GM21367 (cell line): ENCODE results near the gene DEF6.
"Not testable (repeated sequence)": the region's sequence is repeated elsewhere in the genome, so short reads cannot be mapped to it uniquely, and the experiment has no call there.

Source experiments
- ATAC-seq: cut with Tn5 transposase; IDR thresholded peaks from one replicate; pipeline ENCODE4 v1.9.1; 2021; ENCODE audit not compliant: unreplicated experiment

The DEF6 gene

DNA sequence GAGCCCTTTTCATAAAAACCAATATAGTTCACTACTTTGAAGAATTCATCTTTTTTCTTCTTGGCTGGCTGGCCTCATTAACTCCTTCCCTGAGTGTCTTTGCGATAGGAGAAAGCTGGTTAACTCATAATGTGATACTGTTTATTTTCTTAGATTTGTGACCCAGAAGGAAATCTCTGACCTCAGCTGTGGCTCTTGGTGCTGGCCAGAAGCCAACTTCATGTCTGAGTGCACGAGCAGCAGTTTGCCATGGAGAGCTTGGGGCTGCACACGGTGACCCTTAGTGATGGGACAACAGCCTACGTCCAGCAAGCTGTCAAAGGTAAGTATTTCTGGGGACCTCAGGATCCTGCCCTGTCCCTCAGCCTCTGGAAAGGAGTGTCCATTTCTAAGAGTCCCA, 16.7 kb upstream of the DEF6 start:
- no peak for ATAC-seq

DNA sequence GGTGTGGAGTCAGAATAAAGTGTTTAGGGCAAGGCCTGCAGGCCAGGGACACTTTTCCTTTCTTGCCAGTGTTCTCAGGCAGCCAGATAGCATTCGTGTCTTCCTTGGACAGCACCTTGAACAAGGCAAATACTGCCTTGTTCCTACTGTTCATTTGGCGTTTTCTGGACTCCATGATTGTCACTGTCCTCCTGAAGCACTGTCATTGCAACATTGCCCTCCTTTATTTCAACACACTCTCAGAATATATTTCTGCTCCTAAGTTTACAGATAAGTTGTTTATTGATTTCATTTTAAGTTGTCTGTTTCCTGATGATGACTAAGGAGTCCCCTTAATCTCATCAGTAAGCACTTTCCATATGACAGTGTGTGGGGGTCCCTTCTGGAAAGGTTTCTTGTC, 15.1 kb upstream of the DEF6 start:
- ATAC-seq = no peak

DNA sequence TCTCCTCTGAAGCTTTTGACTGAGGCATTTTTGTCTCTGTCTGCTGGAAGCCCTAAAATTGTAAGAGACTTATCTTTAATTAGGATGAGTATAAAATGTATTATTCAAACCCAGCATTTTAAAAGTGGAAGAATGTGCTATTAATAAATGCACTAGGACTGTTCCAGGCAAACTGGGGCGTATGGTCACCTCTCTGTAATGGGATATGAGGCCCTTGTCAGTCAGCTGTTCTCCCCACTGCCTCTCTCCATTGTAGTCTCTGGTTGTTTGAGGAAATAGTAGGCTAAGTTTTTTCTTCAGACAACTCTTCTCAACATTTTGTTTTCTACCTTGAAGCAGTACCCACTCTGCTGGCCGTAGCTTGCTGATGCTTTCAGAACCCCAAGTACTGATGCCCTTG, 14.3 kb upstream of the DEF6 start:
- no peak for ATAC-seq

DNA sequence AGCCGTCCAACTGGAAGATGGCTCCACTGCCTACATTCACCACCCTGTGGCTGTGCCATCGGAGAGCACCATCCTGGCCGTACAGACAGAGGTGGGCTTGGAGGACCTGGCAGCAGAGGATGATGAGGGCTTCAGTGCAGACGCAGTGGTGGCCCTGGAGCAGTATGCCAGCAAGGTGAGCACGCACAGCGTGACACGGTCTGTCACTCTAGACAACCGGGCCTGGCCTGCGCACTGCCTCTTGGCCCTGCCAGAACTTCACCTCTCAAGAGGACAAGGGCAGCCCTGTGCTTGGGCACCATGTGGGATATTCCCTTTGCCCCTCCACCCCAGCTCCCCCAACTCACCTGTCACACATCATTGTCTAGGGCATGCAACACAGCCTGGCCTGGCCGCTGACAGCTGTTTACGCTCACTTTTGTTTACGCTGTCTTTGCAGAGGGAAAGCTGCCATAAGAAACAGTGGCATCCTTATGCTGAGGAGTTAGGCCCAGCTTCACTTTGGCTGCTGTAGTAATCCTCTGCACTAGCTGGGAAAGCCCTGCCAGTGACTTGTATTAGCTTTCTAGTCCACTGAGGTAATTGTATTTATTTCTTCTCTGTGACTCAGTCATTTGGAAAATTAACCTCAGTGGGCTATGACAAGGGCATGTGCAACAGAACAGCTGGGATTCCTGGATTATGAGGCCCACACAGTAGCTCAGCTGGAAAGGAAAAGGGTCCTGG, 9.8 kb upstream of the DEF6 start:
- no peak for ATAC-seq

DNA sequence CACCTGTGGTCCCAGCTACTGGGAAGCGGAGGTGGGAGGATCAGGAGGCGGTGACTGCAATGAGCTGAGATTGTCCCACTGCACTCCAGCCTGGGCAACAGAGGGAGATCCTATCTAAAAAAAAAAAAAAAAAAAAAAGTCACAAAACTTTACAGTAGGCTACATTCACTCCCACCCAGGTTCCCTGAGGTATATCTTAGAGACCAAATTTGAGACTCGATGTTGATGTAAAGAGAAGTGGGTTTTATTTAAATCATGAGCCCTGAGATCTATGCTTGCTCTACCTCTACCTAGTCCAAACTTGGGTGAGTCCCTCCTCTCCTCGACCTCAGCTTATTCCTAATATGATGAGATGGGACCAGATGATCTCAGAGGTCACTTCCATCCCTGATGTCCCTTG, 8.8 kb upstream of the DEF6 start:
- no peak for ATAC-seq

DNA sequence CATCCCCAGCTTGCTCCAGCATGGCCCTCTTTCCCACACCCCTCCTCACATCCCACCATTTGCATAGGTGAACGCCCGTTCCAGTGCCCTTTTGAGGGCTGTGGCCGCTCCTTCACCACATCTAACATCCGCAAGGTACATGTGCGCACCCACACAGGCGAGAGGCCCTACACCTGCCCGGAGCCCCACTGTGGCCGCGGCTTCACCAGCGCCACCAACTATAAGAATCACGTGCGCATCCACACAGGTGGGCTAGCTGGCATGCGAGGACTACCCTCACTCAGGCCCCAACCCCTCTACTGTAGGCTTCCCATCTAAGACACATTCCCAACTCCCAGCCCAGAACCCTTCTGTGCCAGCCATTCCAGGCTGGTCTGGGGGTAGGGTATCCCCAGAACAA, 6.1 kb upstream of the DEF6 start:
- ATAC-seq = no peak

DNA sequence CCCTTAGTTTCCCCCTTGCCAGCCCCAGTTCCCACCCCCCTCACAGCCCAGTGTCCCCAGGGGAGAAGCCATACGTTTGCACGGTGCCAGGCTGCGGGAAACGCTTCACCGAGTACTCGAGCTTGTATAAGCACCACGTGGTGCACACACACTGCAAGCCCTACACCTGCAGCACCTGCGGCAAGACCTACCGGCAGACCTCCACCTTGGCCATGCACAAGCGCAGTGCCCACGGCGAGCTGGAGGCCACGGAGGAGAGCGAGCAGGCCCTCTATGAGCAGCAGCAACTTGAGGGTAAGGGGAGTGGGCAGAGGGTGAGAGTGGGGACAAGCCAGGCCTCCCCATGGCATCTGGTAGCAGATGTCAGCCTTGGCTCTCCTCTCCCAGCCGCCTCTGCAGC, 5.1 kb upstream of the DEF6 start:
- no peak for ATAC-seq

DNA sequence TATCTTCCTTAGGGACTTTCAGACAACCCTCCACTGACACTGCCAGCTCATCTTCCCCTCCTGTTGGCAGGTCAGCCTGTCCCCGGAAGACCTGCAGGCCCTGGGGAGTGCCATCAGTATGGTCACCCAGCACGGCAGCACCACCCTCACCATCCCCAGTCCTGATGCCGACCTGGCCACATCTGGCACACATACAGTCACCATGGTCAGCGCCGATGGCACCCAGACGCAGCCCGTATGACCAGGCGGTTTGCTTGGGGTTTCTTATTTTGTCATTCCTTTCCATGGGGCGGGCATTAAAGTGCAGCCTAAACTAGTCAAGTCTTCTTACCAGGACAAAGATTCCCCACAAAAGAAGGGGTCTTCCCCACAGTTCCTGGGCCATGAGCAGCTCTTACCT, 3.9 kb upstream of the DEF6 start:
- no peak for ATAC-seq

DNA sequence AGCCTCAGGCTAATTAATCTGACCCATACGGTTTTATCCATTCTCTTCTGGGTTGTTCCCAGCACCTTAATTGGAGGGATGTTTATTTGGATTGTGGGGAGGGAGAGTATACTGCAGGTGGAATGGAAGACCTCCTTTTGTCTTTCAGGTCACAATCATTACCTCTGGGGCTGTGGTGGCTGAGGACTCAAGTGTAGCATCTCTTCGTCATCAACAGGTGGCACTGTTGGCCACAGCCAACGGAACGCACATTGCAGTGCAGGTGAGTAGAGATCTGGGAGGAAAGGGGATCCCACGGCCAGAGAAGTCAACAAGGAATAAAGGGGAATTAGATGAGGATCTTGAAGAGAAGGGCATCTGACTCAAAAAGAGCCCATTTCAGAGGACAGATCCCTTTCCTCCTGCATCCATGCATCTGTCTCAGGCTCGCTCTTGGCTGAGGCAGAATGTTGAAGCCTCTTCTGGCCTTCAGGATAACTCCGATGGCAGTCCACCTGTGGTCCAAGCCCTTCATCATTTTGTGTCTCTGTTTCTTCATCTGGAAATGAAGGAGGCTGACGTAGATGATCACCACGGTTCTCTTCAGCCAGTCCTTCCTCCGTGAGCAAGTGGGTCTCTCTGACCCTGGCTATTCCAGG, 3.2 kb upstream of the DEF6 start:
- ATAC-seq = no peak

DNA sequence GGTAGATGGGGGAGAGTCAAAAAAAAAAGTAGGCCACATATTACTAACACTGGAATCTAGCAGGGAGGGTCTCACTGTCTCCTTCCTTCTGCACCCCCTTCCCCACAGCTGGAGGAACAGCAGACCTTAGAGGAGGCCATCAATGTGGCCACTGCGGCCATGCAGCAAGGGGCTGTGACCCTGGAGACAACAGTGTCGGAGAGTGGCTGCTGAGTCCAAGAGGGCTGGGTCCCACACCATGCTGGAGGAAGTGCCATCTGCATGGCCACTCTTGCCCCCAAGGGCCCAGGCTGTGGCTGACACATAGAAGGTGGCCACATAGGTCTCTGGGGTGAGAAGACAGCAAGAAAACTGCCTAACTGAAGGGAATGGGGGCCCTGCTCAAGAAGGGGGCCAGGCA, 2.6 kb upstream of the DEF6 start:
- ATAC-seq = no peak

DNA sequence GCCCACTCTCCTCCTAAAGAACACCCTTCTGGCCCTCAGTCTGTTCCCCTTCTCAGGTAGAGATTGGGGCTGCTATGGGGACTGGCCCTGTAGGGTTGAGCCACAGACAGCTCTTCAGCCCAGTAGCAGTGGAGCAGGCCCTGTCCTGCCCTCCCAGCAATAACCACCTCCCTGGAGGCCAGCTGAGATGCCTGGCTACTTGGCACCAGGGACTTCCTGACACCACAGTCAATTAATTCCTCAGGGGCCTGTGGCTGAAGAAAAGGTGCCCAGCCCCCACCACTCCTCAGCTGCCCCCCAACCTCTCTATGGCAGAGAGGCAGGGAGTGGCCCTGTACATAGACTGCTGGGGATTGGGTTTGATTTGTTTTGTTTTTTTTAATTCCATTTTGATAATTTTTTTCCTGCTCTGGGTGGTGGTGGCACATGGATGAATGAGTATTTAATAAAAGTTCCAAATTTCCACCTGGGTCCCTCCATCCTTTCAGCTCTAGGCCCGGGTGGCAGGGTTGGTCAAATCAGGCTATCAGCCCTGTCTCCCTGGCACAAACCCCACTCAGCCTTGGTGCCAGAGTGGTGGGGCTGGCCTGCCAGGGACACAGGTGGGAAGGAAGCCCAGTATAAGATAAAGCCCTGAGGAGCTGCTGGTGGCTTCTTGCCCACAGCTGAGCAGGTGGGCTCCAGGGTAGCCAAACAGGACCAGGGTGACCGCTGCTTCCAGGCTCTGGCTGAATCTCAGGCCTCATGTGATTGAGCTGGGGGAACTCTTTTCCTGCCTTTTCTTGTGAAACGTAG, 1.9 kb upstream of the DEF6 start:
- ATAC-seq = no peak

DNA sequence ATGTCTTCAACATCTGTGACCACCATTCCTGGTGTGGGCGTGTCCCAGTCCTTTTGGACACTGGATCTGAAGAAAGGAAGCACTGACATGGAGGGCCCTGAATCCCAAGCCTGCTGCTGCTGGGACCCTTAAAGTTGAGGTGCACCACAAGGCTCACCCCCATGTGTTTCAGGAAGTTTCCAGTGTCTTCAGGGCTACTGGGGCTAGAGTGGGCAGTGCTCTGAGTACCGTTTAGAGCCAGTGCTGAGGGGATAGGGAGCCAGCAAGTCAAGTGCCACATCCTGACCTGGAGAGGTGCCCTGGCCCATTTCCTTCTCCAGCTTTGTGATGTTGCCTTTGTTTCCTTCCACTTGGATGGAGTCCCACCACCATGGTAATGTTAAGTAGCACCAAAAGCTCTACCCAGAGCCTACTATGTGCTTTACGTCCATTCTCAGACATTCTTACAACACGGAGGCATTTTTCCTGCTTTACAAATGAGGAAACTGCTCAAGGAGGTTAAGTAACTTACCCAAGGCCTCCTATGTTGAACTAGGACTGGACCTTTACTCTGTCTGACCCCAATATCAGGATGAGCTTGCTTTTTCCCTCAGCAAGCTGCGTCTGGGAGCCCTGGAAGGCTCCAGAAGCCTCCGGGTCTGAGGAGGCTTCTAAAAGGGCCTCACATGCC, 552 bp upstream of the DEF6 start:
- no peak for ATAC-seq

DNA sequence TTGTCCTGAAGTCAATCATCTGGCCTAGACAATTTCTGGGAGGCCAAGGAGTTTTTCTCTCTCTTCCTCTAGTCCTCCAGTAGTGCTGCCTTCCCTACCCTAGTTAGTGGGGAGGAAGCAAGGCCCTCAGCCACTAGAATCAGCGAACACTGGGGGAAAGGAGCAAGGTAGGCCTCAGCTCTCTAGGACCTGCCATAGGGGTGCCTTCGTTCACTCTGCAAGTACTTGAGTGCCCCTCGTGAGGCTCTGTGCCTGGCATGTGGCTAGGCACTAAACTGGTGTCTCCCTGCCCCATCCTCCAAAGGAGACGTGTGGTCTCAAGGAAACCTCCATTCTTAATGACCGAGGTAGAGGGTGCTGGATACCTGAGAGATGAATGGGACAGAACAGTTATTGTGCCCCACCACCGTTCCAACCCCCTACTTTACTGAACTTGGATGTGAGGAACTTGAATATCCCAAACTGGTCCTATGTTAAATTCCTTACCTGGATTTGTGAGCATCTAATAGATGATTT, 1.1 kb downstream of the DEF6 start:
- no peak for ATAC-seq

DNA sequence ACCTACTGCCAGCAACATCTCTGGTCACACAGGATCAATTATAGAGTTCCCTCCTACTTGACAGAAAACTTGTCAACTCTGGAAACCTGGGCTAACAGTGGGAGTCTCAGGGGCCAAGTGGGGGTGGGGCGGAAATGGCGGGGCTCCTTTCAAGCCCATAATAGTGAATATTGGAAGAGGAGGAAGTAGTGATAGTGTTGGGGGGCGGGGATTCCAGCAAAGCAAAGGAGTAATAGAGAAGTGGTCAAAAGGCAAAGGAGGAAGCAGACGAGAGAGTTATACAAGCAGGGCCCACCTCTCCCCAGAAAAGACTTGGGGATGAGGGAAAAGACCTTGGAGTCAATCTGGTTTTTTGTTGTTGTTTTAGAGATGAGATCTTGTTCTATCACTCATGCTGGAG, 2.1 kb downstream of the DEF6 start:
- ATAC-seq = no peak

DNA sequence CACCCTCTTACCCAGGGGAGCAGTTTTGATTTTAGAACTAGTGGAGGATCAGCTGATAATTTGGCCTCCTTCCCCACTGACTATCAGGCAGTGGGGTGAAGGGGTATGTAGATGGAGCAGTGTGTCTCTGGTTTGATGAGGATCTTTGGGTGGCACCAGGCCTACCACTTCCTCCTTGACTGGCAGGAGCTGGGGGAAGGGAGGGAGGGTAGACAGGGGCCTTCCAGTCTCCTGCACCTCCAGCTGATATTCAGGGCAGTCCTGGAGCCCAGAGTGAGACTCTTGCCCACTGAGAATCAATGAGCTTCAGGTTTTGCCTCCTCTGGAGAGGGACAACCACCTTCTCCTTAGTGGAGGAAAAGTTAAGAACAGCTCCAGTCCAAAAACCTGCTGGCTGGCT, 3.2 kb downstream of the DEF6 start:
- ATAC-seq = no peak

DNA sequence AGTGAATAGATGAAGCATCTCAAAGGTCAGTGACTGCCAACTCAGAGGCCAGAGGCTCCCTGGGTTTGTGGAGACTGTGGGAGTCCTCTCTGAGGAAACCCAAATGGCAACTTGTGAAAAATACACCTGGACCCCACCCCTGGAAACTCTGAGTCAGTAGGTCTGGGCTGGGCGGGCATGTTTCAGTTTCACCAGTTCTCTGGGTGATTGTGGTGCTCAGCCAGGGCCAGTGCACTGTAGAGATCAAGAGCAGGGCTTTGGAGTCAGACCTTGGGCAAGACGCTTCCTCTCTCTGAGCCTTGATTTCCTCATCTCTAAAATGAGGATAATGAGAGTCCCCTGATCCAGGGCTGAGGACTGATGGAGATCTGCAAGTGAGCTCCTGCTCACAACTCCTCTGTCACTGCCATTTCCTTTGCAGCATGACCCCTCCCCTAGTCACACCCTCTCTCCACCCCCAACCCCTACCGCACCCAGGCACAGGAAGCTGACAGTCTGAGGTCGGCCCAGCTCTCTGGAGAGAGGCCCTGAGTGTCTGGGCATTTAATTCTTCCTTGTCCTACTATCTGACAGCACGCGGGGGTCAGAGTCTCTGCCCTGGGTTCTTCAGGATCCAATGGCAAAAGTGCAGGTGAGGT, 5.1 kb downstream of the DEF6 start:
- ATAC-seq = peak; percentile 62

DNA sequence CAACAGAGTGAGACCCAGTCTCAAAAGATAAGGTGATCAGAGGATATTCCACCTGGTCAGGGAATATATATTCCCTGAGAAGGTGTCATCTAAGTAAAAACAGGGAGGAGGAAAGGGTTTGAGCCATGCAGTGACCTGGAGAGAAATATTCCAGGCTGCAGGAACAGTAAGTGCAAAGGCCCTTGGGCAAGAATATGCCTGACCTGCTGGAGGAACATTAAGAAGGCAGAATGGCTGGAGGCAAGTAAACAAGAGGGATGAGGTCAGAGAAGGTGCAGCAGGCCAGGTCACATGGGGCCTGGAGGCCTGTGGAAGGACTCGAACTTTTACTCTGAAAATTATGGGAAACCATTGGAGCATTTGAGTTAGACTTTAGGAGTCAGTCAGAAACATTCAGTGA, 6.7 kb downstream of the DEF6 start:
- ATAC-seq = no peak

DNA sequence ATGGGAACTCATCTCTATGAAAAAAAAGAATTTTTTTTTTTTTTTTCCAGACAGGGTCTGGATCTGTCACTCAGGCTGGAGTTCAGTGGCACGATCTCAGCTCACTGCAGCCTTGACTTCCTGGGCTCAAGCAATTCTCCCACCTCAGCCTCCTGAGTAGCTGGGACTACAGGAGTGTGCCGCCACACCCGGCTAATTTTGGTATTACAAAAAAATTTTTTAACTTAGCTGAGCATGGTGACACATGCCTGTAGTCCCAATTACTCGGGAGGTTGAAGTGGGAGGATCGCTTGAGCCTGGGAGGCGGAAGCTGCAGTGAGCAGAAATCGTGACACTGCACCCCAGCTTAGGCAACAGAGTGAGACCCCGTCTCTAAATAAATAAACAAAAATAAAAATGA, 7.5 kb downstream of the DEF6 start:
- no peak for ATAC-seq

DNA sequence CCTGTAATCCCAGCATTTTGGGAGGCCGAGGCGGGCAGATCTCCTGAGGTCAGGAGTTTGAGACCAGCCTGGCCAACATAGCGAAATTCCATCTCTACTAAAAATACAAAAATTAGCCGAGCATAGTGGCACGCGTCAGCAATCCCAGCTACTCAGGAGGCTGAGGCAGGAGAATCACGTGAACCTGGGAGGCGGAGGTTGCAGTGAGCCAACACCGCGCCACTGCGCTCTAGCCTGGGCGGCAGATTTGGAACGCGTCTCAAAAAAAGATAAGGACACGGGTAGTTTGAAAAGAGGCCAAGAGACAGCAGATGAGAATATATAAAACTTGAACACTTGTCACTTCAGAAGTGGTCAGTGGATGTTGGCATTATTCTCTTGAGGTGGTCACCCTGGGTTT, 9.5 kb downstream of the DEF6 start:
- not testable (repeated sequence) for ATAC-seq

DNA sequence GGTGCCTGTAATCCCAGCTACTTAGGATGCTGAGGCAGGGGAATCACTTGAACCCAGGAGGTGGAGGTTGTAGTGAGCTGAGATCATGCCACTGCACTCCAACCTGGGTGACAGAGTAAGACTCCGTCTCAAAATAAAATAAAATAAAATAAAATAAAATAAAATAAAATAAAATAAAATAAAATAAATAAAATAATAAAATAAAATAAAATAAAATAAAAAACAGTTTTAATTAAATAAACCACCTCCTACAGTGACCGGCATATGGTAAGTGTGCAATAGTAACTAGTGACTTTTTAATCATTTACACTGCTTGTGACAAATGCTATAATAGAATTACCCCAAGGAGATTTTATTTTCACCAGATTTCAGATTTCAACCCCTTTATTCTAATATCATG, 10.9 kb downstream of the DEF6 start:
- ATAC-seq = not testable (repeated sequence)
